Endodermal cell (in vitro differentiated cells): ENCODE results near the gene CCDC61. TPM values are rescaled to one million over a fixed set of nuclear protein-coding genes. Genes with fewer than 3 reads are reported as not detected.

Experiments used
- DNase-seq: peaks from one replicate; pipeline ENCODE4 v3.0.0-alpha.2; 2017
- H3K27ac ChIP-seq: 2 replicates; pipeline ENCODE4 v1.5.1; 2013; ENCODE audit warnings: mild to moderate bottlenecking, low read depth, low read length, moderate library complexity
- H3K27me3 ChIP-seq: 2 replicates; pipeline ENCODE4 v1.6.1; 2013; ENCODE audit warnings: mild to moderate bottlenecking, low read length, moderate library complexity; ENCODE audit not compliant: insufficient read depth, control insufficient read depth, poor library complexity, severe bottlenecking
- H3K36me3 ChIP-seq: 2 replicates; pipeline ENCODE4 v1.7.0; 2013; ENCODE audit warnings: mild to moderate bottlenecking, low read length, moderate library complexity; ENCODE audit not compliant: control insufficient read depth, insufficient read depth
- H3K4me1 ChIP-seq: one replicate; pipeline ENCODE4 v1.7.0; 2013; ENCODE audit warnings: low read length; ENCODE audit not compliant: control insufficient read depth, insufficient read depth
- H3K4me3 ChIP-seq: 2 replicates; pipeline ENCODE4 v1.5.1; 2013; ENCODE audit warnings: mild to moderate bottlenecking, low read length, moderate library complexity
- H3K9ac ChIP-seq: 2 replicates; pipeline ENCODE4 v1.6.1; 2013; ENCODE audit warnings: mild to moderate bottlenecking, low read length, moderate library complexity; ENCODE audit not compliant: poor library complexity, severe bottlenecking; ENCODE audit errors: extremely low read depth
- H3K9me3 ChIP-seq: 2 replicates; pipeline ENCODE4 v1.6.1; 2013; ENCODE audit warnings: mild to moderate bottlenecking, low read length, moderate library complexity; ENCODE audit not compliant: control insufficient read depth
- H3K27ac Mint-ChIP-seq: 2 replicates; pipeline ENCODE4 v1.8.0; 2020; ENCODE audit warnings: mixed read lengths
- H3K27me3 Mint-ChIP-seq: 2 replicates; pipeline ENCODE4 v1.8.0; 2021; ENCODE audit warnings: mild to moderate bottlenecking, mixed read lengths; ENCODE audit not compliant: insufficient read depth
- H3K36me3 Mint-ChIP-seq: 2 replicates; pipeline ENCODE4 v1.8.0; 2020; ENCODE audit warnings: low read depth, mixed read lengths
- H3K4me1 Mint-ChIP-seq: 2 replicates; pipeline ENCODE4 v1.8.0; 2020; ENCODE audit warnings: mixed read lengths
- H3K4me3 Mint-ChIP-seq: 2 replicates; pipeline ENCODE4 v1.8.0; 2020; ENCODE audit warnings: mild to moderate bottlenecking, moderate library complexity, mixed read lengths
- H3K9me3 Mint-ChIP-seq: 2 replicates; pipeline ENCODE4 v1.8.0; 2020; ENCODE audit warnings: mild to moderate bottlenecking, mixed read lengths
- WGBS, 2 experiments: methylation state at CpG; one replicate each; pipeline versions ENCODE4 v1.1.5 to v1.1.7; 2013; ENCODE audit warnings: missing lambda C conversion rate in 2 of 2, mixed read lengths in 1 of 2; ENCODE audit not compliant: insufficient coverage in 1 of 2, insufficient read length in 1 of 2; 5-methylcytosine and 5-hydroxymethylcytosine counted together
- total RNA-seq, 2 donors: library from RNA; stranded (reverse); fragmentation: NEBNext Ultra II Directional in 1 of 2; extraction: Animal tissue kit (Norgen Biotek cat#: 25700) in 1 of 2; gene quantifications; 2 replicates in 1 of 2; 3 replicates in 1 of 2; pipeline ENCODE4 v1.2.1, GENCODE V29; 2021
- TF ChIP-seq, protein P1 (sequence below): fragments of 200-600 bp; sonication (generic); conservative IDR thresholded peaks from 2 replicates; pipeline ENCODE4 v1.5.0; 2021; ENCODE audit warnings: antibody characterized with exemption, mild to moderate bottlenecking

CCDC61 gene
- total RNA-seq, 2 donors from 2014 or later, result 23.2 to 23.6 TPM

DNA sequence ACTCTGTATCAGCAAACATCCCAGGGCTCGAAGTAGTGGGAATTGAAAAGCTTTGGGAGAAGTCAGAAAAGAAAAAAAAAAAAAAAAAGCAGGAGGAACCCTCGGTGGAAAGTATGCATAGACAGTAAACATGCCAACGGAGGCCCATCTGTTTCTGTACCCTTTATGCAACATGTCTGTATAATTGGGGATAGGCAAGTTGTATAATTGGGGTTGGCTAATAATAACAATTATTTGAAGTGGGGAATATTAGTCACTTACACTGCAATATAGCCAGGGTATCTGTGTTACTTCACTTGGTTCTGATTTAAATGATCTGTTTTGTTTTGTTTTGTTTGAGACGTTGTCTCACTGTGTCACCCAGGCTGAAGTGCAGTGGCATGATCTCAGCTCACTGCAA, 57.6 kb downstream of the CCDC61 start:
- Mint-ChIP-seq H3K36me3 (no peaks in the 10 kb centered on the region), H3K4me3 (no peak overlapping the region), H3K27me3 (peaks cover 68% of the 10 kb centered on the region), H3K9me3 (peaks cover 13% of the 10 kb centered on the region), H3K4me1 (no peaks in the 10 kb centered on the region), H3K27ac (no peak overlapping the region)
- no peak overlapping the region for H3K27ac ChIP-seq
- TF ChIP-seq, protein P1, sequence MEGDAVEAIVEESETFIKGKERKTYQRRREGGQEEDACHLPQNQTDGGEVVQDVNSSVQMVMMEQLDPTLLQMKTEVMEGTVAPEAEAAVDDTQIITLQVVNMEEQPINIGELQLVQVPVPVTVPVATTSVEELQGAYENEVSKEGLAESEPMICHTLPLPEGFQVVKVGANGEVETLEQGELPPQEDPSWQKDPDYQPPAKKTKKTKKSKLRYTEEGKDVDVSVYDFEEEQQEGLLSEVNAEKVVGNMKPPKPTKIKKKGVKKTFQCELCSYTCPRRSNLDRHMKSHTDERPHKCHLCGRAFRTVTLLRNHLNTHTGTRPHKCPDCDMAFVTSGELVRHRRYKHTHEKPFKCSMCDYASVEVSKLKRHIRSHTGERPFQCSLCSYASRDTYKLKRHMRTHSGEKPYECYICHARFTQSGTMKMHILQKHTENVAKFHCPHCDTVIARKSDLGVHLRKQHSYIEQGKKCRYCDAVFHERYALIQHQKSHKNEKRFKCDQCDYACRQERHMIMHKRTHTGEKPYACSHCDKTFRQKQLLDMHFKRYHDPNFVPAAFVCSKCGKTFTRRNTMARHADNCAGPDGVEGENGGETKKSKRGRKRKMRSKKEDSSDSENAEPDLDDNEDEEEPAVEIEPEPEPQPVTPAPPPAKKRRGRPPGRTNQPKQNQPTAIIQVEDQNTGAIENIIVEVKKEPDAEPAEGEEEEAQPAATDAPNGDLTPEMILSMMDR, result no peak
- H3K36me3 ChIP-seq, result no peaks in the 10 kb centered on the region
- H3K27me3 ChIP-seq, result peaks cover 40% of the 10 kb centered on the region
- peaks cover 7% of the 10 kb centered on the region for H3K9me3 ChIP-seq
- 73 to 80% methylated on average over 4 of the region's 4 CpGs for WGBS, 2 experiments
- no peak overlapping the region for H3K9ac ChIP-seq
- no peak overlapping the region for H3K4me3 ChIP-seq
- DNase-seq, result no peak
- H3K4me1 ChIP-seq, result no peaks in the 10 kb centered on the region

DNA sequence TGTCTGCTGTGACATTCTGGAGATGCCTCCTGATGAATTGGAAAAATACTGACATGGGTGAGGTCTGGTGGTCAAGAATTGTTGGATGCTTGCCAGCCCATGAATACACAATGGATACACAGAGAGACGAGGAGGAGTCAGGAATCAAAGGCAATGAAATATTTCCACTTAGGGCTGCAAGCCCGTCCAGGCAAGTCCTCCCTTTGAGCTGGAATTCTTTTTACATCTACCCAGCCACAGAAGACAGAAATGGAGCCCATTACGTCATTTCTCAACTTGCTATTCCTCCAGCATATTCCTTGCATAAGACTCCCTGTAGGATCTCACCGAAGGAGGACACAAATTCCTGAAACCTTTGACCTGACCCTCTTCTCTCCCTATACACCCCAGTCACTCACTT, 61.3 kb downstream of the CCDC61 start:
- Histone ChIP-seq H3K4me1 (no peaks in the 10 kb centered on the region), H3K9ac (no peak overlapping the region), H3K27ac (no peak overlapping the region), H3K27me3 (peaks cover 50% of the 10 kb centered on the region), H3K9me3 (peaks cover 37% of the 10 kb centered on the region), H3K4me3 (no peak overlapping the region), H3K36me3 (no peaks in the 10 kb centered on the region)
- Mint-ChIP-seq H3K4me1 (no peaks in the 10 kb centered on the region), H3K9me3 (peaks cover 28% of the 10 kb centered on the region), H3K4me3 (no peak overlapping the region), H3K36me3 (no peaks in the 10 kb centered on the region), H3K27me3 (peaks cover 55% of the 10 kb centered on the region), H3K27ac (no peak overlapping the region)
- 68 to 75% methylated on average over 3 to 4 of the region's 4 CpGs for WGBS, 2 experiments
- TF ChIP-seq, protein P1, result no peak
- DNase-seq, result no peak

DNA sequence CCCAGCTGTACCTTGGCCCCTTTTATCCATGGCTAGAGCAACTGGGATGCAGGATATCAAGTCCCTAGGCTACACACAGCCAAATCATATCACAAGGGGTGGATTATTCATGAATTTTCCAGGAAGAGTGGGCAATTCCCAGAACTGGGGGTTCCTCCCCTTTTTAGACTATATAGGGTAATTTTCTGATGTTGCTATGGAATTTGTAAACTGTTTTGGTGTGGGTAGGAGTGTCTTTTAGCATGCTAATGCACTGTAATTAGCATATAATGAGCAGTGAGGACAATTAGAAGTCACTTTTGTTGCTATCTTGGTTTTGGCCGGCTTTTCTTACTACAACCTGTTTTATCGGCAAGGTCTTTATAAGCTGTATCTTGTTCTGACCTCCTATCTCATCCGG, 63.5 kb downstream of the CCDC61 start:
- DNase-seq, result no peak
- H3K9me3 ChIP-seq, result peaks cover 46% of the 10 kb centered on the region
- H3K27me3 ChIP-seq, result peaks cover 46% of the 10 kb centered on the region
- WGBS, 2 experiments, result 88 to 100% methylated on average over 2 to 3 of the region's 3 CpGs
- no peaks in the 10 kb centered on the region for H3K4me1 Mint-ChIP-seq
- no peak overlapping the region for H3K9ac ChIP-seq
- H3K9me3 Mint-ChIP-seq, result peaks cover 44% of the 10 kb centered on the region
- no peaks in the 10 kb centered on the region for H3K36me3 Mint-ChIP-seq
- H3K4me3 Mint-ChIP-seq, result no peak overlapping the region
- H3K36me3 ChIP-seq, result no peaks in the 10 kb centered on the region
- TF ChIP-seq, protein P1, result no peak
- no peaks in the 10 kb centered on the region for H3K4me1 ChIP-seq
- H3K27ac ChIP-seq, result no peak overlapping the region
- H3K27me3 Mint-ChIP-seq, result peaks cover 60% of the 10 kb centered on the region
- no peak overlapping the region for H3K4me3 ChIP-seq
- H3K27ac Mint-ChIP-seq, result no peak overlapping the region
